Activated CD4-positive, alpha-beta T cell treated with anti-CD3 and anti-CD28 coated beads for 36 hours (primary cell): ENCODE results near the gene SORCS3. TPM values are rescaled to one million over a fixed set of nuclear protein-coding genes. Genes with fewer than 3 reads are reported as not detected.

Source experiments
- ATAC-seq: fragments of 200-7000 bp; cut with Tn5 transposase; one replicate; pipeline ENCODE4 v1.10.0; 2021; ENCODE audit warnings: mild to moderate bottlenecking, moderate library complexity
- CTCF ChIA-PET: fragments of 350-600 bp; sonication (Branson Sonifier 250); formaldehyde crosslinking; loops from one replicate; lab custom pipeline; 2021; ENCODE audit warnings: antibody characterized with exemption; lab: Charles Lee
- POLR2A ChIA-PET: fragments of 350-600 bp; sonication (Branson Sonifier 250); formaldehyde crosslinking; loops from one replicate; lab custom pipeline; 2021; ENCODE audit warnings: antibody characterized with exemption, inconsistent platforms; lab: Charles Lee
- DNase-seq: peaks from one replicate; pipeline ENCODE4 v3.0.0-alpha.2; 2020
- H3K27ac Mint-ChIP-seq: one replicate; pipeline ENCODE4 v1.8.0; 2021; ENCODE audit warnings: mixed read lengths
- H3K27me3 Mint-ChIP-seq: one replicate; pipeline ENCODE4 v1.8.0; 2021; ENCODE audit warnings: mixed read lengths
- H3K36me3 Mint-ChIP-seq: one replicate; pipeline ENCODE4 v1.8.0; 2021; ENCODE audit warnings: low read depth, mixed read lengths
- H3K4me1 Mint-ChIP-seq: one replicate; pipeline ENCODE4 v1.8.0; 2021; ENCODE audit warnings: mixed read lengths
- H3K4me3 Mint-ChIP-seq: one replicate; pipeline ENCODE4 v1.8.0; 2021; ENCODE audit warnings: mild to moderate bottlenecking, moderate library complexity, mixed read lengths
- H3K9me3 Mint-ChIP-seq: one replicate; pipeline ENCODE4 v1.8.0; 2021; ENCODE audit warnings: low read depth, mixed read lengths
- intact Hi-C, 2 experiments: fragments of 100-400 bp; cut with DNase I in 1 of 2; cut with micrococcal nuclease in 1 of 2; formaldehyde crosslinking; loops; one replicate each; pipeline versions ENCODE4 v1.14.2 to v1.15.1; 2022 to 2024; cut with DNase I, micrococcal nuclease
- total RNA-seq, 2 experiments: library from RNA; stranded (reverse); gene quantifications; one replicate each; pipeline ENCODE4 v1.2.3, GENCODE V29; 2021

SORCS3 gene
- total RNA-seq, 2 experiments from 2014 or later = not detected

DNA sequence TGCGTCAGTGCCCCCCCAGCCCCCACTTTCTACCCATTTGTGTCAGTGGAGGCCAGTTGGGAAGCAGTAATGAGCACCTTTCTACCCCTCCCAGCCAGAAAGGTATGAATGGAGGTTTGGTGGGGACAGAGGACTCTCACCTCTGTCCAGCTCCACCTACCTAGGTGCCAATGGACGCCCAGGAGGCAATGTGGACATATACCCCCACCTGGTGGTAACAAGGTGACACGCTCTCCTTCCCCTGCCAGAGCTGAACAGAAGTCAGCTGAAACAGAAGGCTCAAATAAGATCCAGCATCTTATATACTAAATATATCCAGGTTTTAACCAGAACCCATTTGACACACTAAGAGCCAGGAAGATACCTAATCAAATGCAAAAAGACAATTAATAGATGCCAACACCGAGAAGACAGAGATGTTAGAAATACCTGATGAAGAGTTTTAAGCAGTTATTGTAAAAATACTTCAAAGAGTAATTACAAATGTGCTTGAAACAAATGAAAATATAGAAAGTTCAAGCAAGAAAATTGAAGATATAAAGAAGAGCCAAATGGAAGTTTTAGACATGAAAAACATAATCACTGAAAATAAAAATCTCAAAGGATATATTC, 18.4 kb upstream of the SORCS3 start:
- Mint-ChIP-seq H3K4me3 (no peak overlapping the region), H3K27ac (no peak overlapping the region), H3K4me1 (no peaks in the 10 kb centered on the region), H3K9me3 (no peaks in the 10 kb centered on the region), H3K27me3 (peaks cover 24% of the 10 kb centered on the region), H3K36me3 (no peaks in the 10 kb centered on the region)
- POLR2A ChIA-PET = no interaction called here
- CTCF ChIA-PET = interaction anchor here (0.6 to 1.1 kb wide), 4 partner anchors 41 to 1267 kb away, joined by 3 to 5 read pairs (median 4); no protein-coding TSS in a partner anchor
- intact Hi-C loops = loop anchor here (1.0 to 2.0 kb wide), 2 partner anchors 42 to 331 kb away; no protein-coding TSS in a partner anchor
- DNase-seq (peak; percentile 44), ATAC-seq (no peak)

DNA sequence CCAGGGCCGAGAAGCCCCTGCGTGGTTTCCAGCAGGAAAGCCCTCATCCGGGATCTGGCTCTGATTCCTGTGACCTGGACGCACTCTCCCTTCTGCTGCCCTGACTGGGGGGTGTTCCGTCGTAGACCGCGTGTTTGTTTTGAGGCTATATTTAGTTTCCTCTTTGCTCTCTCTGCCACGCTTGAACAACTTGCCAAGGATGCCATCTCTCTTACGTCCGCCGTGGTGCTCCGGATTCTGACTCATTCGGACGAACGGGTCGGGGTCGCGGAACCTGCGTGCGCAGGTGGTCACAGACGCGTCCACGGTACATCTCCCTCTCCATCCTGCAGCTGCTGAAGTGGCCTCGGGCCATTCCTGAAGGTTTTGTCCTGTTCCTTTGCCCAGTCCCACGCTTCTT, 10.4 kb upstream of the SORCS3 start:
- intact Hi-C loops = no loop called here
- POLR2A ChIA-PET = no interaction called here
- Mint-ChIP-seq H3K4me3 (no peak overlapping the region), H3K27me3 (peaks cover 22% of the 10 kb centered on the region), H3K9me3 (no peaks in the 10 kb centered on the region), H3K27ac (no peak overlapping the region), H3K36me3 (no peaks in the 10 kb centered on the region), H3K4me1 (no peaks in the 10 kb centered on the region)
- DNase-seq (no peak), ATAC-seq (no peak)
- CTCF ChIA-PET = no interaction called here

DNA sequence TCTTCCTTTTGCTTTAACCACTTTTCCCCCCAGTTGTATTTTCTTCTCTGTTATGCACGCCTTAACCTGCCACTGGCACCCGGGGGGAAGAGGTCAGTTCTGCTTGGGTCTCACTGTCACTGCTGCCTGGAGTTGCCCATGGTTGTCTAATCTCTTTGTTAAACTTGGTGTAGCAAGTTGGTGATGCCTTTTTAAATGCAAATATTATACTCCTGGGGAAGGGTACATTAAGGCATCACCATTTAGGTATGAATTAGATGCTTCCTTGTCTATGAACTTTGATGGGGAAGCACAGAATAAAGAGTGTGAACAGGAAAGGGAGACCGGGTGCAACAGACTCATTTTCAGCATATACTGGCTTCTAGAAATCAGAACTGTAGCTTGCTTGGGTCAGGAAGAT, 9.1 kb upstream of the SORCS3 start:
- ATAC-seq (no peak), DNase-seq (no peak)
- H3K4me1 Mint-ChIP-seq = no peaks in the 10 kb centered on the region
- ChIA-PET CTCF (no interaction called here), POLR2A (no interaction called here)
- no peak overlapping the region for H3K4me3 Mint-ChIP-seq
- H3K9me3 Mint-ChIP-seq = no peaks in the 10 kb centered on the region
- H3K36me3 Mint-ChIP-seq = no peaks in the 10 kb centered on the region
- intact Hi-C loops = no loop called here
- peaks cover 21% of the 10 kb centered on the region for H3K27me3 Mint-ChIP-seq
- H3K27ac Mint-ChIP-seq = no peak overlapping the region

DNA sequence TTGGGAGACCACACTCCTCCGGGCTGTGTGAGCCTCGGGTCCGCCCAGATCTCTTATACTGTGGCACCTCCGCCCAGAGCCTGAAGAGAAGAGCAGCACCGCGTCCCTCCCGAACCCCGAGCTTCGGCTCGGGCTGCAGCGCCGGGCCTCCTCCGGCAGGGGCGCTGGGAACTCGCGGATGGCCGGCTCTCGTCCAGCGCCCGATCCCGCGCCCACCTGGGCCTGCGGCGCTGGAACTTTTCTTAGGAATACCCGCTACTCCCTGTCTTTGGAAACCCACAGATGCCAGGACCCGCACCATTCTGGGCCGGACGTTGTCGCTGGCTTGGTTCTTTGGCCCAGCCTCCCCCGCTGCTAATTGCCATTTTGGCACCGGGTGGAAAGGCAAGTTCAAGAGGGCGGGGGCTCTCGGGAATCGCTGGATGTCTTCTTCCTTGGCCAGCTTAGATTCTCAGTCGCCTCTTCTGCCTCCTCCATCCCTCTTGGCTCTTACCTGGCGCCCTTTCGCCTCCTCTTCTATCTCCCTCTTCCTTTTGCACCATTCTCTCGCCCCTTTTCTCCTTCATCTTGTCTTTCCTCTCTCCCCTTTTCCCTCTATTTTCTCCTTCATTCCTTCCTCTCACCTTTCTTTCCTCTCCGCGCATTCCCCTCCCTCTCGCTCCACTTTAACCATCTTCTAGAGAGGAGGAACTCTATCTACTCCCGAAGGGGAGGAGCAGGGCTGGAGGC, 2.1 kb upstream of the SORCS3 start:
- intact Hi-C loops = no loop called here
- Mint-ChIP-seq H3K4me1 (peaks cover 5% of the 10 kb centered on the region), H3K27me3 (peaks cover 57% of the 10 kb centered on the region), H3K4me3 (peak overlapping the region; percentile 27), H3K9me3 (no peaks in the 10 kb centered on the region), H3K36me3 (no peaks in the 10 kb centered on the region), H3K27ac (no peak overlapping the region)
- DNase-seq (peak; percentile 41), ATAC-seq (peak; percentile 43)
- ChIA-PET CTCF (interaction anchor here (0.6 to 1.2 kb wide), 5 partner anchors 132 to 408 kb away, joined by 3 to 4 read pairs (median 4); no protein-coding TSS in a partner anchor), POLR2A (no interaction called here)

DNA sequence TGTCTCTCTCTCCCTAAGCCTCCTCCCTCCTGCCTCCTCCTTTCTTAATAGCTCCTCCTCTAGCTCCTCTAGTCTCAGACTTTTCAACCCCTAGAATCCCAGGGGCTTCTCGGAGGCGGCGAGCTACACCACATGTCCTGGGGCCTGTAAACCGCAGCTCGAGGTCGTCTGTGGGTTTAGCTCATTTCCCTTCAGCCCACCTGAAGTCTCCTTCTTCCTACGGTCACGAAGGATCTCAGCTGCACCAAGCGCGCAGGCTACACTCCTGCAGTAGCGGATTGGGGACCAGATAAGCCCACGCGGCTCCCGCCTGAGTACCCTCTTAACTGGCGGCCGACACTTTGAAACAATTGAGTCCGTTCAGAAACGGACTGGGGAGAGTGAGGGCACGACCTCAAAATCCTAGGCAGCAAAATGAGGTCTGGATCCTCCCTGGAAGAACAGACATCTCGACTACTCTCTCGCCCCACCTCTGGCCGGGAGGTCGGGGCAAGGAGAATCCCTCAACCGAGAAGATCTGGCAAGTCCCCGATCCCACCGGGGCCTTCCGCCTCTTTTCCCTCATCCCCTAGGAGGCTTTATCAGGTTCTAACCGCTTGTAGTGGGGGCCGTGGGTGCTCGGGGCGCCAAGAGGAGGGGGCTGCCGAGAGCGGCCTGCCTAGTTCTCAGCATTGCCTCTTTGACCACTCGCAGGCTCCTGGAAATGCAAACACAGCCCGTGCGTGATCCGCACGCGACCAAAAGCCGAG, 1.3 kb upstream of the SORCS3 start:
- ATAC-seq = no peak
- Mint-ChIP-seq H3K27ac (no peak overlapping the region), H3K4me3 (peak overlapping the region; percentile 27), H3K4me1 (peaks cover 5% of the 10 kb centered on the region), H3K36me3 (no peaks in the 10 kb centered on the region), H3K9me3 (no peaks in the 10 kb centered on the region), H3K27me3 (peaks cover 59% of the 10 kb centered on the region)
- ChIA-PET POLR2A (no interaction called here), CTCF (interaction anchor here (0.6 to 1.2 kb wide), 4 partner anchors 133 to 407 kb away, joined by 4 read pairs; no protein-coding TSS in a partner anchor)
- peak; percentile 8 for DNase-seq
- intact Hi-C loops = no loop called here

DNA sequence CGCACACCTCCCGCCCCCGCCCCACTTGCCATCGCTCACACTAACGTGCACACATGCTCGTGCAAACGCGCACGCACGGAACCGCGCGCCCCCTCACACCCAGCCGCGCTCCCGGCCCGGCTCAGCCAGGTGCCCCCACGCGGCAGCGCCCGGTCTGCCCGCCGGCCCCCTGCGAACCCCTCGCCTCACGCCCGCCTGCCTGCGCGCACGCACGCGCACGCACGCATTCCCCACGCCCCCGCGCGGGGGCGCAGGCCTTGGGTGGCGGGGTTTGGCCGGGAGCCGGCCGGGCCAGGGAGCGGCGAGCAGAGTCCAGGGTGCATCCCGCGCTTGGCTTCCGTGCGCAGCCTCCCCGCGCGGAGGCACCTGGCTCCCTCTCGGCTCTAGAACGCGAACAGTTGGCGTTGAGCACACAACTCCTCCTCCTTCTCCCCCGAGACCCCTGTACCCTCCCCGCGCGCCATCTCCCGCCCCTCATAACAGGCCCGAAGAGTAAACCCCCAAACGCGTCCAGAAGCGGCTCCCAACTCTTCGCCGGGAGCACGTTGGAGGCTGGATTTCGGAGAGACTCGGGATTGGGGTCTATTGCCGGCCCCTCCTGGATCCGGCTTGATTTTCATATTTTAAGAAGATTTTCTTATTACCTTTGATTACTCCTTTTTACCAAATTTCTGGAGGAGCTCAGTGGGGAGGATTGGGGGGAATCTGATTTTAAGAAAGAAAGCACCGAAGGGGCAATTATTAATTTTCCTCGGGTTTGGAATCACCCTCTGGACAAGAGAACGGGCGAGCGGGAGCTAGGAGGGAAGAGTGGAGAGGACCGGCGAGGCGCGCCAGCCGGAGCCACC, 527 bp upstream of the SORCS3 start:
- peaks cover 5% of the 10 kb centered on the region for H3K4me1 Mint-ChIP-seq
- intact Hi-C loops = no loop called here
- no peaks in the 10 kb centered on the region for H3K36me3 Mint-ChIP-seq
- POLR2A ChIA-PET = no interaction called here
- H3K9me3 Mint-ChIP-seq = no peaks in the 10 kb centered on the region
- peak; percentile 23 for DNase-seq
- no peak for ATAC-seq
- H3K4me3 Mint-ChIP-seq = peak overlapping the region; percentile 27
- H3K27me3 Mint-ChIP-seq = peaks cover 62% of the 10 kb centered on the region
- CTCF ChIA-PET = no interaction called here
- no peak overlapping the region for H3K27ac Mint-ChIP-seq

DNA sequence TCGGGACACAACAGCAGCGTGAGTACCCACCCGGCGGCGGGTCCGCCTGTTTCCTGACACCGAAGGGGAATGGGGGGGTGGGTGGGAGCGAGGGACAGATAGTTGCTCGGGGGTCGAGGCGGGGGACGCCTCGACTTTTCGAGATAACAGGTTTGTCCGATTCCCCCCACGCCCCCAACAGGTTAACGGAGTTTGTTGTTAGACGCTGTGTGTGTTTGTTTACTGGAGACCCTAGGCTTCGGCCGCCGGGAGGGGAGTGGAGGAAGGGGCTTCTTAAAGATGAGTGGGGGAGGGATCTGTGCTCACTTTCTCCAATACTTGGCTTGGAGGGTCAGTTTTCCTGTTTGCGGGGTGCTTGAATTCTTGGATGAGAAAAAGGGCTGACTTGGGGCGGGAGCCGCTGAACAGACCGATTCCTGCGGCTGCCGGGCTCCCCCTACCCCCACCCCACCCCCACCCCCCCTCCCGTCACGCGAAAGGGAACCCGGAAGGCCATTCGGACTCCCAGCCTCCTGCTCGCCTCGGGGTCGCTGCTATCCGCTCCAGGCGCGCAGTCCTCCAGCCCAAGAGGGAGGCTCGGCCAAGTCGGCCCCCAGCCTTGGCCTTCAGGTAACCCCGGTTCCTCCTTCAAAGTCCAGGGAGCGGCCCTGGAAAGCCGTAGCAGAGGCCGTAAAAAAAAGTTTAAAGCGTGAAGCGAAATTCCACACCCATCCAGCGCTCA, 1.0 kb downstream of the SORCS3 start:
- H3K4me3 Mint-ChIP-seq = no peak overlapping the region
- H3K4me1 Mint-ChIP-seq = peaks cover 5% of the 10 kb centered on the region
- peaks cover 64% of the 10 kb centered on the region for H3K27me3 Mint-ChIP-seq
- no peaks in the 10 kb centered on the region for H3K36me3 Mint-ChIP-seq
- CTCF ChIA-PET = interaction anchor here (0.8 kb wide), 1 partner anchor 94 kb away, joined by 3 read pairs; no protein-coding TSS in a partner anchor
- H3K9me3 Mint-ChIP-seq = no peaks in the 10 kb centered on the region
- intact Hi-C loops = loop anchor here in 1 of 2 experiments (2.0 kb wide), 1 partner anchor 283 kb away; no protein-coding TSS in a partner anchor
- ATAC-seq (no peak), DNase-seq (no peak)
- no peak overlapping the region for H3K27ac Mint-ChIP-seq
- POLR2A ChIA-PET = no interaction called here

DNA sequence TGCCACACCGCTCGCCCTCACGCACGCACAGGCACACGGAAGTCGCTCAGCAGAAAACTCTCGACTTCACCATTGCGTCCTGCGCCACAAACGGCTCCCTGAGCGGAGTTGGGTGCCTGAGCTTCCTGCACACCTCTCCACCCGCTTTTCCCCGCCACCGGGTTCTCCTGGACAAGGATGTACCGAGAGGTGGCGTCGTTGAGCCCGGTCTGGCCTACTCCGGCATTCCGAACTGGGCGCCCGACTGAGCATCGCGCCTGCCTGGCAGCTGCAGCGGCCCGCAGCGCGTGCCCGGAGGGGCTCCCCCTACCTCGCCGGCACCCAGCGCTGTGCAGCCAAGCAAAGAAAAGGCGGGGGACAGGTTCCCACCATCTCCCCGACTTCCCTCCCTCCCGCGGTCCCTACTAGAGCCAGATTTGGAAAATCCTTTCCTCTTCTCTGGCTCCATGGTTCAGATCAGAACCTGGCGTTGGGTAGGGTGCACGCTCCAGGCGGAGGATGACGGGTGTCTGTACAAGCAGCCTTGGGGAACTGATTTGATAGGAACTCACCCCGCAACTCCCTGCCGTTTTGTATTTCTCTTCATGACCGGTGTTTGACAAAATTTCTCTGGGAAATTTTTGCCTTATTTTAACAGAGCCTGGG, 1.7 kb downstream of the SORCS3 start:
- ATAC-seq = peak; percentile 73
- POLR2A ChIA-PET = no interaction called here

DNA sequence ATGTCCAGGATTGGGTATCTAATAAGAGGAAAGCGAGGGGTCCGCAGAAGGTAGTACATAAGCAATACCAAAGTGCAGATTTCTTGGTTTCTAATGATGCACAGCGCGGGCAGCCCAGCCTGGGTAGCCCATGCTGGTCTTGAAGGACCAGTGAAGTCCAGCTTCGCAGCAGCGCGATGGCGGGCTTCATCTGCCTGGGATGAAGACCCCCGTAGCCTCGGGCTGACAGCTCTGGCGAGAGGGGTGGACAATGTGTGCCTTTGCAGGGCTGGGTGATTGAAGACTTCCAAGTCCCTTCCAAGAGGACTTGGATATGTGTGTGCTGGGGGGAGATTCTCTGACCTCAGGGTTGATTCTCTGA, 2.2 kb downstream of the SORCS3 start:
- ChIA-PET CTCF (interaction anchor here (0.8 kb wide), 1 partner anchor 93 kb away, joined by 3 read pairs; no protein-coding TSS in a partner anchor), POLR2A (no interaction called here)
- intact Hi-C loops = loop anchor here in 1 of 2 experiments (2.0 kb wide), 1 partner anchor 282 kb away; no protein-coding TSS in a partner anchor
- ATAC-seq (no peak), DNase-seq (no peak)
- H3K4me1 Mint-ChIP-seq = peaks cover 5% of the 10 kb centered on the region
- H3K9me3 Mint-ChIP-seq = no peaks in the 10 kb centered on the region
- no peak overlapping the region for H3K27ac Mint-ChIP-seq
- no peaks in the 10 kb centered on the region for H3K36me3 Mint-ChIP-seq
- no peak overlapping the region for H3K4me3 Mint-ChIP-seq
- H3K27me3 Mint-ChIP-seq = peaks cover 62% of the 10 kb centered on the region

More for the DNA sequence above, 1.7 kb downstream of the SORCS3 start:
- H3K4me3 Mint-ChIP-seq = no peak overlapping the region
- H3K9me3 Mint-ChIP-seq = no peaks in the 10 kb centered on the region
- H3K36me3 Mint-ChIP-seq = no peaks in the 10 kb centered on the region
- H3K4me1 Mint-ChIP-seq = peaks cover 5% of the 10 kb centered on the region
- no peak overlapping the region for H3K27ac Mint-ChIP-seq
- peaks cover 66% of the 10 kb centered on the region for H3K27me3 Mint-ChIP-seq
- peak; percentile 76 for DNase-seq
- intact Hi-C loops = loop anchor here in 1 of 2 experiments (2.0 kb wide), 1 partner anchor 282 kb away; no protein-coding TSS in a partner anchor
- CTCF ChIA-PET = interaction anchor here (0.8 kb wide), 1 partner anchor 93 kb away, joined by 3 read pairs; no protein-coding TSS in a partner anchor

DNA sequence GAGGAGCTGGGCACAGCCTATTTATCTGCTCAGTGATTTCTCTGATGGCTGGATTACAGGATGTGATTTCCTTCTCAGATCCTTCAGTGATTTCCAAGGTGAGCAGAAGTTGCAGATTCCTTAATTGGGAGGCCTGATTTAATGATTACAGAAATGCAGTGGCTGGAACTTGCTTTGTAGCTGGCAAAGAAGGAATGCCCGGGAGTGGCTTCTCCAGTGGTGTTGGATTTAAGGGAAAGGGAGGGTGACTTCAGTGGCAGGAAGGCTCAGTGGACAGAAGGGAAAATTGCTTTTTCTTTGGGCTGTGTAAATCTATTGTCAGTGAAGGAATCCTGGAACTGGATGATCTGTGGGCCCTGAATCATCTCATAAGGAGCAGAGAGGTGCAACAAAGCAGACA, 5.1 kb downstream of the SORCS3 start:
- DNase-seq (no peak), ATAC-seq (no peak)
- Mint-ChIP-seq H3K4me3 (no peak overlapping the region), H3K4me1 (no peaks in the 10 kb centered on the region), H3K27ac (no peak overlapping the region), H3K9me3 (no peaks in the 10 kb centered on the region), H3K27me3 (peaks cover 46% of the 10 kb centered on the region), H3K36me3 (no peaks in the 10 kb centered on the region)
- CTCF ChIA-PET = no interaction called here
- POLR2A ChIA-PET = no interaction called here
- intact Hi-C loops = no loop called here
